Myocyte (in vitro differentiated cells): ENCODE data around the gene COX19. TPM values are rescaled to one million over a fixed set of nuclear protein-coding genes. Genes with fewer than 3 reads are reported as not detected.
"Not testable (repeated sequence)": the region's sequence is repeated elsewhere in the genome, so short reads cannot be mapped to it uniquely, and the experiment has no call there.

ENCODE experiments used
- DNase-seq: peaks from one replicate; pipeline ENCODE4 v3.0.0-alpha.2; 2012; ENCODE audit warnings: low read depth
- total RNA-seq: library from RNA; depleted of rRNA; stranded (reverse); fragments of >200 nt; gene quantifications from 2 replicates; pipeline ENCODE4 v1.2.3, GENCODE V29; 2014

COX19 gene
- total RNA-seq, 1 donor from 2014 or later: 11.5 TPM

GRCh38 chr7:949021-949934 is 26.1 kb downstream of the COX19 start:
- DNase-seq: no peak

DNA sequence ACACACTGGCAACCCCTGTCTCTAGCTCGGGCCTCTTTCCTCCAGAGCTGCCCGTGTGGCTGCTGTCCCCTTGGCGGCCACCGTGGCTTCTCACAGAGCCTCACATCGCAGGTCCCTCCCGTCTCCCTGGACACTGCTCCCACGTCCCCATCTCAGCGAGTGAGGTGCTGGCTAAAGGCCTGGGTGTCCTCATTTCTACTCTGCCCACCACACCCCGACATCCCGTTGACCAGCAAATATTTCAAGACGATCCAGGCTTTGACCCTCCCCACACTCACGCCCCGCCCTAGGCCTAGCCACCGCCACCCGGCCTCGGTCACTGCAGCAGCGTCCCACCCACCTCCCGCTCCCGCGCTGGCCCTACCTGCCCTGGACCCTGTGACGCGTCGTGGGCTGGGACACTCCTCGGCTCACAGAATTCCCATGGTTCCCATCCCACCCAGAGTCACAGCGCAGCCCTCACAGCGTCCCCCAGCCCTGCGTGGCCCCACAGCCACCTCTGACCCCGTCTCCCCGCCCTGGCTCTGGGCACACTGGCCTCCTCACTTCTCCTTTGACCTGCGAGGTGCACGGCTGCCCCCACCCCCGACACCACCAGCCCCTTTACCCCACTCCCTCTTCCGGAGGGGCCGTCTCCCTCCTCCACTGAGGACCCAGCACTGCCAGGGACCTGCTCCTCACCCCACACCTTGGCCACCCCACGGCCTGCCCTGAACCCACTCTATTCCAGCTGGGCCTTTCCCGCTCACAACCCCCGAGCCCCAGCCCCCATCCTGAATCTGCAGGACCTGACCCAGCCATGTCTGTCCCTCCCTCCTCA is 27.7 kb downstream of the COX19 start:
- DNase-seq: no peak

- DNase-seq: no peak
These were observed 28.9 kb downstream of the COX19 start for GRCh38 chr7:946256-946996.

GRCh38 chr7:945556-946255 is 29.6 kb downstream of the COX19 start:
- DNase-seq: no peak

DNA sequence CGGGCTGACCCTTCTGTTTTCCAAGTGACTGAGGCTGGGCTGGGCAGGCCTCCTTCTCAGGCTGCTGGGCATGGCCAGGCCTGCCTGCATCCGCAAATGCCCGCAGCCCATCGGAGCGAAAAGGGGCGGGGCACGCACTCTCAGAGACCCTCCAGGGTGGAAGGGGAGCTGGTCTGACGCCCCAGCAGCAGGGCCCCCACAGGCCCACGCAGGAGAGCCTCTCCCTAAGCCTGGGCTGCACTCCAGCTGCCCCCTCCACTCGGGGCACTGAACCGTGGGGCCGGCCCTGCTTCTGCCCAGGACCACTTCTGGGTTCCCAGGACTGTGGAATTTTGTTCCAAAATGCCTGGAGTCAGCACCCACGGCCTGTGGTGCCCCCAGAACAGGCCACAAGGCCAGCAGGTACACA is 30.2 kb downstream of the COX19 start:
- DNase-seq: no peak

- no peak for DNase-seq
These were observed 30.6 kb downstream of the COX19 start for GRCh38 chr7:944744-945143.

- DNase-seq: not testable (repeated sequence)
These were observed 31.6 kb downstream of the COX19 start for GRCh38 chr7:943793-944192.

DNA sequence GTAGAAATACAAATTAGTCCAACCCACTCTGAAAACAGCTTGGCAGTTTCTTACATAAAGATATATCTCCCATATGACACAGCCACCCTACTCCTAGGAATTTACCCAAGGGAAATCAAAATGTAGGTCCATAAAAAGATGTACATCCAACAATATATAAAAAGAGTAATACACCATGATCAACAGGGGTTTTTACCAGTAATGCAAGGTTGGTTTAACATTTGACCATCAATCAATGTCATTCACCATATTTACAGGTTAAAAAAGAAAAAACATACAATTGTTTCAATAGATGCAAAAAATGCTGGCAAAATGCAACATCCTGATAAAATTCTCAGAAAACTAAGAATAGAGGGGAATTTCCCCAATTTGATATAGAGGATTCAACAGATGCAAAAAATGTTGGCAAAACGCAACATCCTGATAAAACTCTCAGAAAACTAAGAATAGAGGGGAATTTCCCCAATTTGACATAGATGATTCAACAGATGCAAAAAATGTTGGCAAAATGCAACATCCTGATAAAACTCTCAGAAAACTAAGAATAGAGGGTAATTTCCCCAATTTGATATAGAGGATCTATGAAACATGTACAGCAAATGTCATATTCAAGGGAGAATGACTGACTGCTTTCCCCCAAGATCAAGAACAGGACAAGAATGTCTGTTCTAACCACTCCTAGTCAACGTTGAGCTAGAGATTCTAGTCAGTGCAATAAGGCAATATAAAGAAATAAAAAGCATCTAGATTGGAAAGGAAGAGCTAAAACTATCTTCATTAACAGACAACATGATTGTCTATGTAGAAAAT is 34.5 kb downstream of the COX19 start:
- no peak for DNase-seq

DNA sequence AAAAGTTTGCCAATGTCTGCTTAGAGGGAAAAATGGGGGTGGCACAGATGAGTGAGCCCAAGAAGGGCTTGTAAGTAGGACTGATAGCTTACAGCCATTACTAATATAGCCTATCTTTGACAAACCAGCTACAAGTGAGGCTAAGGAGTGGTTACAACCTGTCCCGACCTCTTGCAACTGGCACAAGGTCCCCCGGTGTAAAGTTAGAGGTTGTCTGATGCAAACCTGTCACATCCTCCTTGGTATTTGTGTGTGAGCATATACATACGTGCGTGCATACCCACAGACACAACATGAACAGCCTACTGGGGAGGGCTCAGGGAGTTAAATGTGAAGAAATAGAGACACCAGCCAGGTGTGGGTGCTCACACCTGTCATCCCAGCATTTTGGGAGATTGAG is 35.5 kb downstream of the COX19 start:
- no peak for DNase-seq

DNA sequence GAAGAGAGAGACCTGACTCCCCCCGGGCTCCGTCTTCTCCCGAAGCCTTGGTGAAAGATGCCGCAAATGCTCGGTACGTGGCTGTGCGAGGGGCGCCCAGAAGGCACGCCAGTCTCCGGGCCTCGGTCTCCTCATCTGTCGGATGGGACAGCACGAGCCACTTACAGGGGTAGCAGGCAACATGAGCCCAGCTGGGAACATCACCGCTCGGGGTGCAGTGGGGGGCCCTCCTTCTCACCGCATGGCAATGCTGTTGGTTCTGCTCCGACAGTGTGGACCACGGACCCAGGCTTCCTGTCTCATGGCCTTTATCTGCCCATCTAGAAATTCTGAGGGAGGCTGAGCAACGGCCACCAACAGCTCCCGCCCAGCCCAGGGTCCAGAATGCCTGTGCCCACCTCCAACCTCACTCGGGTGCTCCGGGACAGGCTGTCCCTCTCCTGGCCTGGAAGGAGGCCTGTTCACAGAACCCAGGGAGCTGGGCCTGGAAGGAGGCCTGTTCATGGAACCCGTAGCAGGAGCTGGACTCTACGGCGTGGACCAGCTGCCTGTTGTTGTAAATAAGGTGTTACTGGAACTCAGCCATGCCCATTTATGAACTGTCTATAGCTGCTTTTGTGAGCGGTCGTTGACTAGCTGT is 36.7 kb downstream of the COX19 start:
- DNase-seq: no peak

GRCh38 chr7:937856-938484 is 37.4 kb downstream of the COX19 start:
- no peak for DNase-seq

GRCh38 chr7:936386-937054 is 38.8 kb downstream of the COX19 start:
- DNase-seq: peak; percentile 39

DNA sequence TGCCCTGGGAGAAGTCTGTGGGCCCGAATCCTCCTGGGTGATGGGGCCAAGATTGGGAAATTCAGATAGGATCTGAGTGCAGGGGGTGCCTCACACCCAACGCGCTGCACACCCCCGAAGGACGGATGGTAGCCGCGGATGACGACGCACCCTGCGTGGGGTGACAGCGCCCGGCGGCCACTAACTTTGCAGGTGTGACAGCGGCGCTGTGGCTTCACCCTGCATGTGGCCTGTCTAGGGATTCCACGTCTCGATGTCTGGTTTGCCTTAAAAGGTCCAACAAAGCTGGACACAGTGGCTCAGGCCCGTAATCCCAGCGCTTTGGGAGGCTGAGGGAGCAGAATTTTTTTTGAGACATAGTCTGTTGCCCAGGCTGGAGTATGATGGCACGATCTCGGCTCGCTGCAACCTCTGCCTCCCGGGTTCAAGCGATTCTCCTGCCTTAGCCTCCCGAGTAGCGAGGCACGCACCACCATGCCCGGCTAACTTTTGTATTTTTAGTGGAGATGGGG is 39.4 kb downstream of the COX19 start:
- no peak for DNase-seq

GRCh38 chr7:935164-935873 is 40.0 kb downstream of the COX19 start:
- no peak for DNase-seq

DNA sequence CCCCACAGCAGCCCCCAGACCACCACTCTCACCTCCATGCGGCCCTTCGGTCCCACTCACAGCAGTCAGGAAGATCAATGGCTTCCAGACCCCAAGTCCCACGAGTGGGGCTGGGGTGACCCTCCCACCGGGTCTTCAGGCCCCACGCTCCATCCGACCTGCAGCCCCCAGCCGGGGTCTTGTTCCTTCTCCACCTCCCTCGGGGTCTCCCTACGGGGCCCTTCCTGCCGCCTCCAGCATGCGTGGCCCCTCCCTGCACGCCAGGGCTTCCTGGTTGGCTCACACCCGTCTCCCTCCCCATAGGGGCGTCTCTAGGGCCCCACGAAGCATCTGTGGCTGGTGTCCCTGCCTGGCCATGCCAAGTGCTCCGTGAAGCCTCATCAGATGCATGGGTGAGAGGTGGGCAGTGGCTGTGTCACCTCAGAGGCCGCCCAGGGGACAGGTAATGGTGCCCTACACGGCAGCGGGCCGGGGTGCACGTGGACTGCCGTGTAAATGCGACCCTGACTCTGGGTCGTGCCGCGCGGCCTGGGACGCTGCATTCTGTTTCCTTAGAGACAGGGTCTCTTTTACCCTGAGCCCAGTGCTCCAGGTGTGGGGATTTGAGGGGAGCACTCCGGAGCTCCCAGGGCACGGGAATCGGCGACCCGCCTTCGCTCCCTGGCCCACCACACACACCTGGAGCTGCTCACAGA is 40.7 kb downstream of the COX19 start:
- DNase-seq: no peak

GRCh38 chr7:932651-932975 is 42.7 kb downstream of the COX19 start:
- DNase-seq: no peak
